GM23338 (cell line): ENCODE results near the gene CRYAA.
"Not testable (repeated sequence)": the region's sequence is repeated elsewhere in the genome, so short reads cannot be mapped to it uniquely, and the experiment has no call there.

Experiments used
- CTCF ChIP-seq, 2 experiments: fragments of 200-600 bp in 1 of 2; sonication (generic) in 1 of 2; conservative IDR thresholded peaks; 2 replicates each; pipeline versions ENCODE4 v1.5.1 to v1.6.1; 2016 to 2017; ENCODE audit warnings: antibody characterized with exemption in 2 of 2, low read depth in 2 of 2, mild to moderate bottlenecking in 2 of 2, moderate library complexity in 1 of 2
- ETS1 ChIP-seq: IDR thresholded peaks from 2 replicates; pipeline ENCODE4 v1.6.1; 2016; ENCODE audit warnings: antibody characterized with exemption
- REST ChIP-seq: IDR thresholded peaks from one replicate; pipeline ENCODE4 v1.6.1; 2018; ENCODE audit warnings: antibody characterized with exemption; ENCODE audit not compliant: unreplicated experiment

- TF ChIP-seq ETS1; REST; CTCF (conservative IDR thresholded peaks at IDR 0.05; ENCODE audit: low read depth in 2 of 2): not testable (repeated sequence)
Observed at GRCh38 chr21:43174998-43175397, 6.2 kb downstream of the CRYAA start.
